ENCODE measurements around the gene WDR12. TPM values are rescaled to one million over a fixed set of nuclear protein-coding genes. Genes with fewer than 3 reads are reported as not detected.

WDR12 gene
- total RNA-seq (2021; ENCODE audit: unreplicated experiment) (100 TPM), Bru-seq, nascent RNA (percentile 80 among the genes with signal in this experiment), BruChase-seq, experiment 1, labeled RNA remaining after a 2-hour chase (percentile 81 among the genes with signal in this experiment), BruChase-seq, experiment 2, labeled RNA remaining after a 6-hour chase (percentile 88 among the genes with signal in this experiment)
- polyA plus RNA-seq (2012; ENCODE audit: insufficient read length), result 59.4 TPM
- long read RNA-seq, full-length matches to known transcripts, result 95 of 126 reads
- long read RNA-seq, partial matches to known transcripts, result 19 of 126 reads
- long read RNA-seq, other reads (novel, unspliced or antisense), result 12 of 126 reads

DNA sequence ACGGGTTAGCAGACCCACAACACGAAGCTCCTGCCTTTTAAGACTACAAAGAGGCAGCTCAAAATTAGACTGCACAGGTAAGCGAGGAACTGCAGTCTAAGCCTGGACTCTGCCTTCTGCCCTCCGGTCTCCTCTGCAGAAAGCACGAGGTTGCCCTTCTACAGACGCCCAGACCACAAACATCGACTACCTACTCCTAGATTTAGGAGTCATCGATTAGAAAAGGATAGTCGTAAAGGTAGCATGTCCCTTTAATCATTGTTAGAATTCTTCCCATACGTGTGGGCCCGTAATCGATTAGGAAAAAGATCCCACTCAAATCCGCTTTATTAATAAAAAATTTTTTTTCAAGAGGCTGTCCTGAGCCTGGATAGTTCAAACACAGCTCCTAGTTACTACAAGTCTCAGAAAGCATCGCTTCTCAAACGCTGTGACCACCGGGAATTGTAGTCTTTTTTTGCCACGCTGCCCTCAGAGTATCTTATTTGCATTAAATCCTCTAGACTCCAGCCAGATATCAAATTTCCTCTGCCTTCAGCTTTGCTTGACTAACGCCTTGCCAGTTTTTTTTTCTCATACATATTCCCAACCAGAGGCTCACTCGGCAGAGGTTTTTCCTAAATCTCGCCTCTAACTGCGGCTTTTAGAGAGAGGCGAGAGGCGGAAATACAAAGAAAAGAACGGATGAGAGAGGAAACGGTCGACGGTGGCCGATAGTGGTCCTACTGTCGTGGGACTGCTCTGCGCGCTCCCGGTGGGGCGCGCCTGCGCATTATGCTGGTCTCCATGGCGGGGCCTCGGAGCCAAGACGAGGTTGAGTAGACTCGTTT lies at the start of gene WDR12, which contains the start of gene CARF:
Gene WDR12 (minus strand): TSS at position 162 of the 830 bp plus-strand sequence. CDS start 197 bp downstream, outside the sequence.
Gene CARF (plus strand): TSS at position 764 of the 830 bp plus-strand sequence. CDS start 29,628 bp downstream, outside the sequence.
- intact Hi-C loops (cut with micrococcal nuclease; ENCODE audit: unreplicated experiment) (no loop called here), in situ Hi-C loops (cut with HindIII; ENCODE audit: low pct_unique_long_range_greater_than_20kb, low sequenced_read_pairs) (no loop called here)
- no peaks in the 10 kb centered on the region for H3K4me1 ChIP-seq (ENCODE audit: control insufficient read depth, insufficient read depth, low read length)
- TF ChIP-seq TCF7L2 (IDR thresholded peaks at IDR 0.05; ENCODE audit: low read depth, low read length) (peak; percentile 61; the same call in 1 of the 2 replicates), SIN3A (IDR thresholded peaks at IDR 0.05; ENCODE audit: borderline replicate concordance, insufficient read depth, low read depth, low read length) (peak; percentile 74; the same call in 1 of the 2 replicates), POLR2AphosphoS5 (IDR thresholded peaks at IDR 0.05; ENCODE audit: low read depth, low read length) (0 out of 2 replicates have a peak, but pooled peaks have one; percentile 25)
- TF ChIP-seq, protein P1, sequence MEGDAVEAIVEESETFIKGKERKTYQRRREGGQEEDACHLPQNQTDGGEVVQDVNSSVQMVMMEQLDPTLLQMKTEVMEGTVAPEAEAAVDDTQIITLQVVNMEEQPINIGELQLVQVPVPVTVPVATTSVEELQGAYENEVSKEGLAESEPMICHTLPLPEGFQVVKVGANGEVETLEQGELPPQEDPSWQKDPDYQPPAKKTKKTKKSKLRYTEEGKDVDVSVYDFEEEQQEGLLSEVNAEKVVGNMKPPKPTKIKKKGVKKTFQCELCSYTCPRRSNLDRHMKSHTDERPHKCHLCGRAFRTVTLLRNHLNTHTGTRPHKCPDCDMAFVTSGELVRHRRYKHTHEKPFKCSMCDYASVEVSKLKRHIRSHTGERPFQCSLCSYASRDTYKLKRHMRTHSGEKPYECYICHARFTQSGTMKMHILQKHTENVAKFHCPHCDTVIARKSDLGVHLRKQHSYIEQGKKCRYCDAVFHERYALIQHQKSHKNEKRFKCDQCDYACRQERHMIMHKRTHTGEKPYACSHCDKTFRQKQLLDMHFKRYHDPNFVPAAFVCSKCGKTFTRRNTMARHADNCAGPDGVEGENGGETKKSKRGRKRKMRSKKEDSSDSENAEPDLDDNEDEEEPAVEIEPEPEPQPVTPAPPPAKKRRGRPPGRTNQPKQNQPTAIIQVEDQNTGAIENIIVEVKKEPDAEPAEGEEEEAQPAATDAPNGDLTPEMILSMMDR (IDR thresholded peaks at IDR 0.05), result no peak
- peak within 1 kb of the TSS; percentile 99 for H3K27ac ChIP-seq (ENCODE audit: low read length)
- CTCF ChIA-PET, result no interaction called here
- H3K27me3 ChIP-seq (ENCODE audit: control insufficient read depth, insufficient read depth, low read length), result no peaks in the 10 kb centered on the region
- peak; percentile 92 for DNase-seq (ENCODE audit: low read depth, low spot score)
- TSS peak; percentile 74 for BruUV-seq (replicated peaks)
- POLR2A ChIA-PET, result interaction anchor here (0.5 kb wide), 1 partner anchor 318 kb away, joined by 3 read pairs; no protein-coding TSS in a partner anchor
- peak within 1 kb of the TSS; percentile 99 to 100 for H3K4me3 ChIP-seq (ENCODE audit: low read depth in 2 of 2, low read length in 2 of 2)
- ATAC-seq, result peak; percentile 96
- H3K36me3 ChIP-seq (ENCODE audit: control insufficient read depth, insufficient read depth, low read length), result peaks cover 12% of the 10 kb centered on the region; the same call in 1 of the 2 replicates
- H3K9me3 ChIP-seq (ENCODE audit: control insufficient read depth, insufficient read depth, low read depth, low read length), result no peaks in the 10 kb centered on the region

DNA sequence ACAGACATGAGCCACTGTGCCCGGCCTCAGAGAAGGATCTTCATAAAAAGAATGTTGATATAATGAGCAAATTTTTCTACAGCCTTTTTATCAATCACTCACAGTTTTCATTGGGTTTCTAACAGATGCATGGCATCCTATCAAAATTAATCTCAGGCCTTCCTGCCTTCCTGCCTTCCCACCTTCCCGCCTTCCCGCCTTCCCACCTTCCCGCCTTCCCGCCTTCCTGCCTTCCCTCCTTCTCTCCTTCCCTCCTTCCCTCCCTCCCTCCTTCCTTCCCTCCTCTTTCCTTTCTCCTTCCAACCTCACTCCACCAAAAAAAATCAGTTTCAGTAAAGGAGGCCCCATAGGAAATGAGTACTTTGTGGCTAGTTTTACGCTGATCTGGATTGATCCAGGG lies 49.1 kb upstream of the WDR12 start:
- in situ Hi-C loops (cut with HindIII; ENCODE audit: low pct_unique_long_range_greater_than_20kb, low sequenced_read_pairs), result no loop called here
- Histone ChIP-seq H3K4me1 (ENCODE audit: control insufficient read depth, insufficient read depth, low read length) (no peaks in the 10 kb centered on the region), H3K27ac (ENCODE audit: low read length) (no peak overlapping the region), H3K4me3 (ENCODE audit: low read depth in 2 of 2, low read length in 2 of 2) (no peak overlapping the region), H3K36me3 (ENCODE audit: control insufficient read depth, insufficient read depth, low read length) (no peaks in the 10 kb centered on the region), H3K27me3 (ENCODE audit: control insufficient read depth, insufficient read depth, low read length) (no peaks in the 10 kb centered on the region), H3K9me3 (ENCODE audit: control insufficient read depth, insufficient read depth, low read depth, low read length) (no peaks in the 10 kb centered on the region)
- DNase-seq (ENCODE audit: low read depth, low spot score) (no peak), ATAC-seq (no peak)
- intact Hi-C loops (cut with micrococcal nuclease; ENCODE audit: unreplicated experiment), result no loop called here
- CTCF ChIA-PET, result no interaction called here
- BruUV-seq (replicated peaks), result no TSS peak
- POLR2A ChIA-PET, result no interaction called here
- no peak for TF ChIP-seq TCF7L2 (IDR thresholded peaks at IDR 0.05; ENCODE audit: low read depth, low read length)
- TF ChIP-seq, protein P1 (IDR thresholded peaks at IDR 0.05), result no peak
- TF ChIP-seq, protein P2, sequence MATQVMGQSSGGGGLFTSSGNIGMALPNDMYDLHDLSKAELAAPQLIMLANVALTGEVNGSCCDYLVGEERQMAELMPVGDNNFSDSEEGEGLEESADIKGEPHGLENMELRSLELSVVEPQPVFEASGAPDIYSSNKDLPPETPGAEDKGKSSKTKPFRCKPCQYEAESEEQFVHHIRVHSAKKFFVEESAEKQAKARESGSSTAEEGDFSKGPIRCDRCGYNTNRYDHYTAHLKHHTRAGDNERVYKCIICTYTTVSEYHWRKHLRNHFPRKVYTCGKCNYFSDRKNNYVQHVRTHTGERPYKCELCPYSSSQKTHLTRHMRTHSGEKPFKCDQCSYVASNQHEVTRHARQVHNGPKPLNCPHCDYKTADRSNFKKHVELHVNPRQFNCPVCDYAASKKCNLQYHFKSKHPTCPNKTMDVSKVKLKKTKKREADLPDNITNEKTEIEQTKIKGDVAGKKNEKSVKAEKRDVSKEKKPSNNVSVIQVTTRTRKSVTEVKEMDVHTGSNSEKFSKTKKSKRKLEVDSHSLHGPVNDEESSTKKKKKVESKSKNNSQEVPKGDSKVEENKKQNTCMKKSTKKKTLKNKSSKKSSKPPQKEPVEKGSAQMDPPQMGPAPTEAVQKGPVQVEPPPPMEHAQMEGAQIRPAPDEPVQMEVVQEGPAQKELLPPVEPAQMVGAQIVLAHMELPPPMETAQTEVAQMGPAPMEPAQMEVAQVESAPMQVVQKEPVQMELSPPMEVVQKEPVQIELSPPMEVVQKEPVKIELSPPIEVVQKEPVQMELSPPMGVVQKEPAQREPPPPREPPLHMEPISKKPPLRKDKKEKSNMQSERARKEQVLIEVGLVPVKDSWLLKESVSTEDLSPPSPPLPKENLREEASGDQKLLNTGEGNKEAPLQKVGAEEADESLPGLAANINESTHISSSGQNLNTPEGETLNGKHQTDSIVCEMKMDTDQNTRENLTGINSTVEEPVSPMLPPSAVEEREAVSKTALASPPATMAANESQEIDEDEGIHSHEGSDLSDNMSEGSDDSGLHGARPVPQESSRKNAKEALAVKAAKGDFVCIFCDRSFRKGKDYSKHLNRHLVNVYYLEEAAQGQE (IDR thresholded peaks at IDR 0.05; ENCODE audit: insufficient read depth in 1 of 2, low read depth in 2 of 2, low read length in 1 of 2), result no peak
- TF ChIP-seq SIN3A (IDR thresholded peaks at IDR 0.05; ENCODE audit: borderline replicate concordance, insufficient read depth, low read depth, low read length), result no peak
- no peak for TF ChIP-seq POLR2AphosphoS5 (IDR thresholded peaks at IDR 0.05; ENCODE audit: low read depth, low read length)
